Occipital lobe (tissue), 2 donors: ENCODE data around the gene BRD3OS. TPM values are rescaled to one million over a fixed set of nuclear protein-coding genes. Genes with fewer than 3 reads are reported as not detected.

ENCODE experiments used
- DNase-seq: peaks from one replicate; lab custom pipeline; 2025; lab: John Stamatoyannopoulos, UW
- total RNA-seq: library from RNA; depleted of rRNA; stranded (reverse); fragments of >200 nt; gene quantifications from one replicate; pipeline ENCODE4 v1.2.3, GENCODE V29; 2014

Gene BRD3OS
- total RNA-seq, result 28.4 TPM

- DNase-seq, result peak; percentile 99
Observed at GRCh38 chr9:134024828-134025605, at the start of gene BRD3OS. BRD3OS (plus strand) TSS chr9:134025481; CDS start chr9:134026748, 1,267 bp downstream.

- DNase-seq, result no peak
Observed at GRCh38 chr9:133975511-133975910, 49.8 kb upstream of the BRD3OS start.

GRCh38 chr9:133976191-133976861 lies 49.0 kb upstream of the BRD3OS start:
- no peak for DNase-seq

DNA sequence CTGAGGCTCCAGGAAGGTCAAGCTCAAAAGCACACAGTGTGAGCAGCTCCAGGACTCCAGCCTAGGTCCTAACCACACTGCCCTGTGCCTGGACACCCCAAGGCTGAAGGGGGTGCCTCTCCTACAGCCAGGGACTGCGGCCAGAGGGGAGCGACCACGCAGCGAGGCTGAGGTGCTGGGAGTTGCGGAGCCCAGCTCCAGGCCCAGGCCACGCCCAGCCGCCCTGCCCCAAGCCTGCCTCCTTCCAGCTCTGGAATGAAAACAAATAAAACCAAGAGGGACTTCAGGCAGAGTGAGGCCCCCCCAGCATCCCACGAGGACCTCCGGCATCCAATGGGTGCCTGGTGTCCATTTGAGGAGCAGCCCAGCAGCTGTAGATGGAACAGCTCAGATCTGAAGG lies 48.4 kb upstream of the BRD3OS start:
- DNase-seq, result no peak

GRCh38 chr9:133977421-133978201 lies 47.7 kb upstream of the BRD3OS start:
- DNase-seq, result no peak

DNA sequence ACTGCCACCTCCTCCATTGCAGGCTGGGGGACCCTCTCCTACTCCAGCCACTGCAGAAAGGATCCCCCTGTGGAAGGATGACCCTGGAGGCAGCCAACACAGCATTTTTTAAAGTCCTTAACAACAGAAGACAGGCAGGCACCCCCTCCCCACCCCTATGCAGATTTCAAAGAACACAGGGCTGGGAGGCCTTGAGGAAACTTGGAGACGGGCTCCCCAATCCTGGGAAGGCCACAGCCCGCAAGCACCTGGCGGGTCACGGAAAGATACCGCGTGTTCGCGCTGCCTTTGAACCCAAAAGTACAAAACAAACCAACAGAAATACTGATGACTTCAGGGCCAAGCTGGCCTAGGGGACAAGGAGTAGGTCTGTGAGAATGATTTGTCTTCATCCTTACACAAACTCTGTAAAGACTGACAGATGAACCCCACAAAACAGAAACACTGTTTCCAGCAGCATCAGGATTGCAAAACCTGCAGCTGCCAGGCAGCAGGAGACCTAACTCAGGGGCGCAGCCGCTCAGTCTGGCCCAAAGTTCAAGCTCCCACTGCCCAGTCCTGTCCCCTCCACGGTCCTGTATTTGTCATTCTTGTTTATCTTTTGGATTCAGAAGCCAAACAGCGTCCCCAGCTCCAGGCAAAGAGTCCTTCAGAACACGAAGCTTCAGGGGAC lies 46.9 kb upstream of the BRD3OS start:
- DNase-seq, result no peak

GRCh38 chr9:133978899-133979272 lies 46.4 kb upstream of the BRD3OS start:
- DNase-seq, result no peak

DNA sequence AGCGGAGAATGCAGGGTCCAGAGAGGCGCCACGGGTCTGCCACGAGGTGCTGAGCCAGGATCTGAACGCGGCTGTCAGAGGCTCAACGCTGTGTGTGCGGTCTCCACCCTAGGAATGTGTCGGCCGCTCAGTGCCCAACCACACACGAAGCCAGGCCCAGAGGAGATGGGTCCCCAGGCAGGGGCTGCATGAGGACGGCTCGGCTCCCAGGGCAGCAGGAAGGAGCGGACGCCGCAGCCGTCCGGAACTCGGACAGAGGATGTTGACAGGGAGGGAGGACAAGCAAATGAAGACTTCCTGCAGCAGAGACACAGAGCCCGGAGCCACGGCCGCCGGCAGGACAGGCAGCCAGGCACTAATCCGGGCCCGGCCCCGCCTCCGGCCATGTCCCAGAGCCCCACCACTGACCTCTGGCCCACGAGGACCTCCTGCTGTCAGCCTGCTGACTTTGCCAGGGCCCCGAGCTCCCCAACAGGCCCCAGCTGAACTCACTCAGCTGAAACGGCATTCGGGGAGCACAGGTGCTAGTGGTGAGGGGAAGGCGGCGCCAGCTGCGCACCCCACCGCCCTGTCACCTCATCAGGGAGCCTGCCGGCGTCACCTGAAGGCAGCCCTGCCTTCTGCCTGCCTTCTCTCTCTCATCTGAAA lies 45.9 kb upstream of the BRD3OS start:
- DNase-seq, result no peak

GRCh38 chr9:133979921-133980863 lies 45.1 kb upstream of the BRD3OS start:
- DNase-seq, result no peak

GRCh38 chr9:133980864-133981588 lies 44.3 kb upstream of the BRD3OS start:
- no peak for DNase-seq

DNA sequence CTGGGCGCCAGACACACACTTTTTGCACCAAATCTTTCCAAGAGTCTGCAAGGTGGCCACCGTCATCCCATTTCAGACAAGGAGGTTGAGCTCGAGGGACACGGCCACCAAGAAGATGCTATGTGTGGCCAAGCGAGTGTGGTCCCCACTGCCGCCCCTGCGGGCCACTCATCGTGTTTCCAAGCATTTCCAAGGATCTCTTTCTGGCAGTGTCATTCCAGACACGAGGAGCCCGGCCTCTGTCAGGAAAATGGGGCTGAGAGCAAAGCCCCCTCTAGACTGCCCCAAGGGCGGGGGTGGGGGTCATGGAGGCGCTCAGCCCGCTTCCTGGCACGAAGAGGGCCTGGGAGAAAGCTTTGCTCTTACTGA lies 43.7 kb upstream of the BRD3OS start:
- DNase-seq, result no peak

GRCh38 chr9:133981958-133982681 lies 43.2 kb upstream of the BRD3OS start:
- DNase-seq, result no peak

DNA sequence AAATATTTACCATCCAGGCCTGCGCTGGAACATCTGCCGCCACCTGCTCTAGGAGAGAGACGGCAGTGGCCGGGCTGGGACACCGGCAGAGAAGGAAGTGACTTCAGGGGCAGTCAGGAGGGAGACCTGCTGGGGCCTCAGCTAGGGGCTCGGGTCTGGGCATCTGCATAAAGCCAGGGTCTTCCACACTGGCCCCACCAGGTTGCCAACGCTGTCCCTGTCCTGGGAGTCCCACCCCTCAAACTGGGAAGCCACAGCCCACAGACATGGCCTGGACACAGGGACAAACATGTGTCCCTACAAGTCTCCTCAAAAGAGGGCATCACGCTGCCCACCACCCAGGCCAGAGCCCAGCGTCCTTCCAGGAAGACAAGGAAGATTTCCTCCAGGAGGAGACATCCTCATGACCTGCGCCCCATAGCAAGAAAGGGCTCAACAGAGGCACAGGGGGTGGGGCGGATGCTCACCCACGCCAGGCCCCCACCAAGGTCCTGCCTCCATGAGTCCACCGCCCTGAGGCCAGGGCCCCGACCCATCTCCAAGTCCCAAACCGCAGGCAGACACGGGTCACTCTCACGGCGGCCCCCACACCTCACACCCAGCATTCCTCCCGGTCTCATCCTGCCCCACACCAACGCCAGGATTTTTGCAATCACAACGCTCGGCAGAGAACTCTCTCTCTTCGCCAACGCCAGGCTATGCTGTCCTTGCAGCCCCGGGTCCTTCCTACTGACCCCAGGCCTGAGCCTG lies 42.1 kb upstream of the BRD3OS start:
- DNase-seq, result no peak

DNA sequence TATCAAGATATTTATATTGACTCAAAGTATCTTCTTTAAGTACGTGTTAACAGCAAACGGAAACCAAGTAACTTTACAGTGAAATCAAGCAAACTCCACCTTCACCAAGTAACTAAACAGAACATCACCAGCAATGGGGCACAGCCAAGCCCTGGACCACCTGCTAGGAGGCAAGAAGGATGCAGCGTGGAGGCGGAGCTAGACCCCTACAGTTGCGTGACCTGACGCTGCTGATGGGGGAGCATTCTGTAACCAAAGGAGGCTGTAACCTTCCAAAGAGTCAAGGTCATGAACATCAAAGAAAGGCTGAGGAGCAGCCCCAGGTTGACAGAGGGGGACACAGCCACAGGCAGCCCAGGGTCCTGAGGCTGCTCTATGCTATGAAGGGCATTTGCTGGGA lies 39.2 kb upstream of the BRD3OS start:
- no peak for DNase-seq

GRCh38 chr9:133986774-133987445 lies 38.4 kb upstream of the BRD3OS start:
- DNase-seq, result no peak

DNA sequence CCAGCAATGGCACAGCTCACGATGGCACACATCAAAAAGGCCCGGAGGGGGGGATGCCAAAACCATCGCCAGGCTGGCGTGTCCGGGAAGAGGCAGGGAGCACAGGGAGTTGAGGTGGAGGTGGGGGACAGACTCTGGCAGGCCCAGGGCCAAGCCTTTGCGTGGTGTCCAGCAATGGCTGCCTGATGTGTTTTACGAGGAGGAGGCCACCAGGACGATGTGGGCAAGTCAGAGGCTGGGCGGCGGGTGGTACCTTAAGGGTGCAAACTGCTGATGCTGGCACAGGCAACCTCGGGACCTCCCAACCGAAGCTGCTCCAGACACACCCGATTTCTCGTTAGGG lies 37.9 kb upstream of the BRD3OS start:
- no peak for DNase-seq

DNA sequence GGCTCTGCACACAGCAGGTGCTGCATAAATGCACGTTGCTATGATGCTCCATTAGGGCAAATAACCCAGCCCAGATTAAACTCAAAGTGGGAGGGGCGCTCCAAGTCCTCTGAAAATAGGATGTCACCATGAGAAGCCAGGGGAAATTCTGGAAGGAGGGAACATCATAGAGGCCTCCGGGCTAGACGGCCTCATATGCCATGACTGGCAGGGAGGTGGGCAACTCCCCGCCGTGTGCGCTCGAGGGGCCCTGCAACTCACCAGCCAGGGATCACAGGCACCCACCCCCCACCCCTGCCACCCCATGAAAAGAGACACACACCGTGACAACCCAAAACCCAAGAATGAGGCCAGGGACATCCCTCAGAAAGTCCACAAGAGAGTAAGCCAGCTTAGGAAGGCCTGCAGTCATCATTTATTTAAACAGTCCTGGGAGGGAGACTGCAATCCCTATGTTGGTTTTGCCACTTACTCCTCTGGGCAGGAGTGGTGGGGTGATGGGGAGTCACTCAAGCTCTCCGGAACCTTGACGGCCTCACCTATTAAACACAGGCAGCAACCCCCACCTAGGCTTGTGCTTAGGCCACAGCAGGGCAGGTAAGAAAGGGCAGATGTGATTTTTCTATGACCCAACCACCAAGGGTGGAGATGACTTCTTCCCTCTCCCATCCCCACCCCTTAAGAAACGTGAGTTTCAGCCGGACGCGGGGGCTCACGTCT lies 37.2 kb upstream of the BRD3OS start:
- DNase-seq, result no peak
